OCI-M2 (cell line): ENCODE measurements around the gene CAPN9.
"Not testable (repeated sequence)": the region's sequence is repeated elsewhere in the genome, so short reads cannot be mapped to it uniquely, and the experiment has no call there.

ENCODE experiments used
- DNase-seq: peaks from one replicate; lab custom pipeline; 2025; ENCODE audit not compliant: unreplicated experiment; lab: John Stamatoyannopoulos, UW

CAPN9 gene

GRCh38 chr1:230767859-230768612 lies 20.8 kb downstream of the CAPN9 start:
- not testable (repeated sequence) for DNase-seq

- no peak for DNase-seq
Measured at GRCh38 chr1:230768903-230769570, 21.8 kb downstream of the CAPN9 start.

GRCh38 chr1:230770317-230770716 lies 23.1 kb downstream of the CAPN9 start:
- DNase-seq = no peak

GRCh38 chr1:230771773-230772354 lies 24.7 kb downstream of the CAPN9 start:
- no peak for DNase-seq

GRCh38 chr1:230772457-230773395 lies 25.5 kb downstream of the CAPN9 start:
- no peak for DNase-seq

- no peak for DNase-seq
Measured at GRCh38 chr1:230773396-230774033, 26.3 kb downstream of the CAPN9 start.

GRCh38 chr1:230778916-230779590 lies 31.9 kb downstream of the CAPN9 start:
- DNase-seq = no peak

GRCh38 chr1:230781131-230781530 lies 33.9 kb downstream of the CAPN9 start:
- DNase-seq = no peak

- no peak for DNase-seq
Measured at GRCh38 chr1:230781594-230781993, 34.4 kb downstream of the CAPN9 start.

GRCh38 chr1:230784163-230784562 lies 37.0 kb downstream of the CAPN9 start:
- no peak for DNase-seq

GRCh38 chr1:230785636-230786384 lies 38.6 kb downstream of the CAPN9 start:
- no peak for DNase-seq

- DNase-seq = no peak
Measured at GRCh38 chr1:230786385-230786753, 39.2 kb downstream of the CAPN9 start.

- DNase-seq = no peak
Measured at GRCh38 chr1:230787471-230787870, 40.3 kb downstream of the CAPN9 start.

GRCh38 chr1:230788561-230789275 lies 41.5 kb downstream of the CAPN9 start:
- DNase-seq = no peak

- no peak for DNase-seq
Measured at GRCh38 chr1:230790026-230790425, 42.8 kb downstream of the CAPN9 start.

GRCh38 chr1:230791986-230792564 lies 44.9 kb downstream of the CAPN9 start:
- DNase-seq = no peak

- no peak for DNase-seq
Measured at GRCh38 chr1:230792691-230793462, 45.7 kb downstream of the CAPN9 start.

- DNase-seq = no peak
Measured at GRCh38 chr1:230793463-230793745, 46.2 kb downstream of the CAPN9 start.
